Hypothalamus (tissue), 51 donors: ENCODE measurements around the gene SLC41A3.
"Not testable (repeated sequence)": the region's sequence is repeated elsewhere in the genome, so short reads cannot be mapped to it uniquely, and the experiment has no call there.

Experiments
- DNase-seq, 51 donors: peaks; one replicate each; lab custom pipeline; 2025; lab: John Stamatoyannopoulos, UW

Gene SLC41A3

DNA sequence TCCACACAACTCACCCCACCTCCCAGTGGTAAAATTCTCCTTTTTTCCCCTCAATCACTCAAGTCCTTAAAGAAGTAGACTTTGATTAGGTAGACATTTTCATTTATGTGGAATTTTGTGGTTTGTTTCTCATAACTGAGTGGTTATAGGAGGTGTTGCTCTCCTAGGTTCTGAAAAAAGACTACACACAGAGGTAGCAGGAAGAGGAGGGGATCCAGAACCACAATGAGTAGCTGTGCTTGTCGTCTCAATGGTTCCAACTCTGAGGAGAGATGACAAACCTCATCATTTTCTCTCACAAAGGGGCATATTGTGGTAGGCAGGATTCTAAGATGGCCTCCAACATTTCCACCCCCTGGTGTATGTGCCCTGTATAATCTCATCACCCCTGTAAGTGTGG lies 120.1 kb downstream of the SLC41A3 start:
- not testable (repeated sequence) for DNase-seq

DNA sequence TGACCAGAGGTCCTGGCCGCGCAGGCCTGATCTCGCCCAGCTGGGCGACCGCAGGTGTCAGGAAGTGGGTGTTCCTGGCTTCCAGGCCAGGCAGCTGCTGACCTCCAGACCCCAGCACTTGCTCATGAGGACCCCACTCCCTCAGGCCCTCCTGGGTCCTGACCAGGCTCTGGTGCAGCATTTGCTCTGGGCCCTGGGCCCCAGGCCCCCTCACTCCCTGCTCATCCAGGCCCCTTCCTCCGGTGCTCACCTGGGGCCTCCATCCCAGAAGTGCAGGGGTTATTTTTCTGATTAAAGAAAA lies 122.7 kb downstream of the SLC41A3 start:
- no peak for DNase-seq

DNA sequence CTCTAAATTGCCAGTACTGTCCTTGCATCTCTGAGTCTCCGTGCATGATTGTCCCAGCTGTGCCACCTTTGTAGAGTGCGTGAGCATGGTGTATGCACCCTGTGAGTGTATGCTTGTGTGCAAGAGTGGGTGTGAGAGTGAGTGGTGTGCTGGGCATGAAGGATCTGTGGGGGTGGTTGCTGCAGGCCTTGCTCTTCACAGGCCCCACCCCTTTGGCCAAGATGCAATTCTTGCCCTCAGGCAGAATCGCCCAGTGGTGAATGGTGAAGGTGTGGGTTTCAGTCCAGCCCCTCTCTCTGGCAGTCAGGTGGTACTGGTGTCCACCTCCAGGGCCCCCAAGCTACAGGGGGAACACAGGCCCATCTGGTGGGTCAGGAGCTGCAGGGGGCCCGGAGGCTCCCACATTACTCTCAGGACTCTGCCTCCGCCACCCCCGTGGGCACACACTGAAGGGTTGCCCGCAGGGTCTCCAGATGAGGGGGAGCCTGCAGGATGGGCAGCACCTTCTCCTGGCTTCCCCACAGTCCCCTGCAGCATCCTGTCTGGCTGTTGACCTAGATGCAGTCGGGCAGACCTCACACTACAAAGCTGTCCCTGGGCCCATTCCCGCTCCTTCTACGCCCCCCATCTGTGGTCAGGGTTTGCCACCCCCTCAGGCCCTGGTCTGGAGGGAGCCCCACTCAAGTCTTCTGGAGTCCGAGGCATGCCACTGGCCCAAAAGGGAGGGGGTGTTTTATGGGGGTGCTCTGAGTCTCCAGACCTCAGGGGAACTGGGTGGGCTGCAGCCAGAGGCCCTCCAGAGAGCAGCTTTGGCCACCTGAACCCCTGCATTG lies 123.3 kb downstream of the SLC41A3 start:
- no peak for DNase-seq

DNA sequence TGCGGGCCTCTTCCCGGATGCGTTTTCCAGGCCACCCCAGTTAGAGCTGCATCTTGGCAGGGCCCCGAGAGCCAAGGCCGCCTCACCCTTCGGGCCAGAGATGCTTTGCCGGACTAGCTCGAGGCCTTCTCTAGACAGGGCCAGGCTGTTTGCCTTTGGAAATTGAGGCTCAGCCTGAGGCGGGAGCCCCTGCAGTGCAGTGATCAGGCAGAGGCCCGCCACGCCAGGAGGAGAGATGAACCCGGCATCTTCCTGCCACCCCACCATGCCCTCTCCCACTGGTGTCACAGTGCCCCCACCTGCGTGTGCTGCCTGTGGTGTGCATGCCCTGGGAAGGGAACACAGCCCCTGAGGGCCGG lies 123.9 kb downstream of the SLC41A3 start:
- DNase-seq = no peak

DNA sequence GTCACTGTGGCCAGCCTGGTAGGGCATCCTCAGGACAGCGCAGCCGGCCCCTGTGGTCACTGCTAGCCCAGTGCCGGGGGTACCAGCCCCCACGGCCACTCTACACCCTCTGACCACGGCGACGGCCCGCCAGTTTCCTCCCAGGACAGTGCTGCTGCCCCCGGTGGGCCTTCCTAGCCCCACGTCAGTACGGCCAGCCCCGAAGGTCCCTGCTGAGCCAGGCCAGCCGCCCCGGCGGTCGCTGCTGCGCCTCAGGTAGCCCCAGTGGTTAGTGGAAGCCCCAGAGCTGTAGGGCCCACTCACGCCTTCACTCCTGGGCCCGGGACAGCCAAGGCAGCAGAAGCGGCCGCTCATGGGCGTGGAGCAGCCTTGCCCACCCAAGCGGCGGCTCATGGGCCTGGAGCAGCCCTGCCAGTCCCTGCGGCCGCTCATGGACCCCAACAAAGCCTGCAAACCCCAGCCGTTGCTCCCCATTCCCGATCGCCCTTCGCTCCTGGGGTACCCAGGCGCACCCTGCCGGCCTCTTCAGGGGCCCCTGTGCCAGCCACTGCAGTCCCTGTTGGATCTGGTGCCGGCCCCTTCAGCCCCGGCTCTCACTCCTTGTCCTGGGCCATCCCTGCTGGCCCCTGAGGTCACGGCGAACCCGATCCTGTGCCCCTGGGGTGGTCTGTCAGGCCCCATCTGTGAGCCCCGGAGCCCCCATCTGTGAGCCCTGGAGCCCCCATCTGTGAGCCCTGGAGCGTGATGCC lies 124.4 kb downstream of the SLC41A3 start:
- no peak for DNase-seq

DNA sequence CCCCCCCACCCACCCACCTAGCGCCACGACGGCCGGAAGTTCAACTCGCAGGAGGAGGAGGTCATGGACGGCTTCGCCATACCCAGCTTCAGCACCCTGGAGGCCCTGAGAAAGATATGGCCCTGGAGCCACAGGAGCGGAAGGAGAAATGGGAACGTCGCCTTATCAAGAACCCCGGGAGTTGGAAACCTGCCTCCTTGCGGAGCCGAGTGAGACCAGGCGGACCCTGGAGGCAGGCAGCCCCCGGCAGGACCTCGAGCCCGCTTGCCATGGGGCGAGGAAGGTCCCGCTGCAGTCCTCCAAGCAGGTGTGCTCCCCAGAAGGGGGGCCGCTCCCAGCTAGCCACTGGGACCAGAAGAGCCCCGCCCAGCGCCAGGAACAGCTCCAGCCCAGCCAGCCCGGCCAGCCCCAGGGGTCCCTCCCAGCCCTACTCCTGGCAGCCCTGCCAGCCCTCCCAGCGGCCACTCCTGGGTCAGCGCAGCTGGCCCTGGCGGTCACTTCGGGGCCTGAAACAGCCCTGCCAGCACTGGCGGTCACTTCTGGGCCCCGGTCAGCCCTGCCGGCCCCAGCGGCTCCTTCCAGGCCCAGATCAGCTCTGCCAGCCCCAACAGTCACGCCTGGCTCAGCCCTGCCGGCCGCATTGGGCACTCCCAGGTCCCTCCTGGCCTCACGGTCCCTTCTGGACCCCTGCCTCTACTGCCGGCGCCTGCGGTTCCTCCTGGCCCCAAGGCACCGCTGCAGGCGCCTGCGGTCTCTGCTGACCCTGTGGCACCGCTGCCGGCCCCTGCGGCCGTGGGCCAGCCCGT lies 125.2 kb downstream of the SLC41A3 start:
- no peak for DNase-seq

DNA sequence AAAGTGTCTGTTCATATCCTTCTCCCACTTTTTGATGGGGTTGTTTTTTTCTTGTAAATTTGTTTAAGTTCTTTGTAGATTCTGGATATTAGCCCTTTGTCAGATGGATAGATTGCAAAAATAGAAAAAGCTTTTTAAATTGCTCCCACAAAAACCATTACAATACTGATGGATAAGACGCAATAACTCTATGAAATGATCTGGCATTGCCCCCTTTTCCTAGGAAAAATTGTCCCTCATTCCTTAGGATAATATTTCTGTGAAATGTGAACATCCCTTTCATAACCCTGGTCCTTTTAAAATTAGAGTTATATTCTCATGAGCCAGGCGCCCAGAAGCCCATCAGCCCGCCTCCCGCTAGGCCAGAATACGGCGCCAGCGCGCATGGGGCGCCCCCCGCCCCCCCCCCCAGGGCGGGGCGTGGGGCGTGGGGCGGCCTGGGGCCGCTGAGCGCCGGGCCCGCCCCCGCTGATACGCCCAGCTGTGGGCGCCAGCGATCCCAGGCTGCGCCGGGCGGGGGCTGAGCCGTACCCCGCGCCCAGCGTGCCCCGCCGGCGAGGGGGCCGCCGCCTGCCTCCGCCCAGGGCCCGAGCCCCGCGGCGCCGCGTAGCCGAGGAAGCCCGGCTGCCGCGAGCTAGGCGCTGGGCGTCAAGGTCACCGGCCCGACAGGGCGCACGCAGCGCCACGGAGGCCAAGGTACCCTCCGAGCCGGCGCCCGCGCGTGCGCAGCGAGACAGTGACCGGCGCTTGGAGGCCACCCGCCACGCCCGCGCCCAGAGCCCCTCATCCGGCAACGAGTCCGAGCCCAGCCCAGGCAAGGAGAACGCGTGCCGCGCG lies 126.0 kb downstream of the SLC41A3 start:
- DNase-seq = no peak

DNA sequence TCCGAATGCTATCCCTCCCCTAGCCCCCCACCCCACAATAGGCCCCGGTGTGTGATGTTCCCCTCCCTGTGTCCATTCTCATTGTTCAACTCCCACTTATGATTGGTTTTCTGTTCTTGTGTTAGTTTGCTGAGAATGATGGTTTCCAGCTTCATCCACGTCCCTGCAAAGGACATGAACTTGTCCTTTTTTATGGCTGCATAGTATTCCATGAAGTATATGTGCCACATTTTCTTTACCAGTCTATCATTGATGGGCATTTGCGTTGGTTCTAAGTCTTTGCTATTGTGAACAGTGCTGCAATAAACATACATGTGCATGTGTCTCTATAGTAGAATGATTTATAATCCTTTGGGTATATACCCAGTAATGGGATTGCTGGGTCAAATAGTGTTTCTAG lies 126.9 kb downstream of the SLC41A3 start:
- not testable (repeated sequence) for DNase-seq
